Activated CD4-positive, alpha-beta T cell treated with anti-CD3 and anti-CD28 coated beads for 4 hours (primary cell): ENCODE results near the gene ZNF443.
"Not testable (repeated sequence)": the region's sequence is repeated elsewhere in the genome, so short reads cannot be mapped to it uniquely, and the experiment has no call there.

Source experiments
- DNase-seq, 2 donors: peaks; one replicate each; pipeline ENCODE4 v3.0.0-alpha.2; 2020

ZNF443 gene

DNA sequence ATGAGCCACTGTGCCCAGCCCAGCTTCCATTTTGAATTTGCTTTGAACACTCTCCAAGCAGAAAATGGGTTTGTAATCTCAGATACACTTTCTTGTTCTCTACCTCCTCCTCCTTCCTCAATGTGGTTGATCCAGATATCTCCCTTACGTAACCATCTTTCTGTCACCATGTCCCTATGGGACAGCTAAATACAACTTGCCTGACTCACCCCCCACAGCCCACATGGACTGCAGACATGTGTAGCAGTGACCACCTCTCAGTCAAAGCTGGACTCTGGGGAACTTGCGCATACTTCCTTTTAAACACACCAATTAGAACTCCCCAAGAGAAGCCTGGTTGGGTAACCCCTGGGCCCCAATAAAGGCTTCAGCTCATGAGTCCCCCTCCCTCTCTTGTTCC, 28.9 kb downstream of the ZNF443 start:
- no peak for DNase-seq

DNA sequence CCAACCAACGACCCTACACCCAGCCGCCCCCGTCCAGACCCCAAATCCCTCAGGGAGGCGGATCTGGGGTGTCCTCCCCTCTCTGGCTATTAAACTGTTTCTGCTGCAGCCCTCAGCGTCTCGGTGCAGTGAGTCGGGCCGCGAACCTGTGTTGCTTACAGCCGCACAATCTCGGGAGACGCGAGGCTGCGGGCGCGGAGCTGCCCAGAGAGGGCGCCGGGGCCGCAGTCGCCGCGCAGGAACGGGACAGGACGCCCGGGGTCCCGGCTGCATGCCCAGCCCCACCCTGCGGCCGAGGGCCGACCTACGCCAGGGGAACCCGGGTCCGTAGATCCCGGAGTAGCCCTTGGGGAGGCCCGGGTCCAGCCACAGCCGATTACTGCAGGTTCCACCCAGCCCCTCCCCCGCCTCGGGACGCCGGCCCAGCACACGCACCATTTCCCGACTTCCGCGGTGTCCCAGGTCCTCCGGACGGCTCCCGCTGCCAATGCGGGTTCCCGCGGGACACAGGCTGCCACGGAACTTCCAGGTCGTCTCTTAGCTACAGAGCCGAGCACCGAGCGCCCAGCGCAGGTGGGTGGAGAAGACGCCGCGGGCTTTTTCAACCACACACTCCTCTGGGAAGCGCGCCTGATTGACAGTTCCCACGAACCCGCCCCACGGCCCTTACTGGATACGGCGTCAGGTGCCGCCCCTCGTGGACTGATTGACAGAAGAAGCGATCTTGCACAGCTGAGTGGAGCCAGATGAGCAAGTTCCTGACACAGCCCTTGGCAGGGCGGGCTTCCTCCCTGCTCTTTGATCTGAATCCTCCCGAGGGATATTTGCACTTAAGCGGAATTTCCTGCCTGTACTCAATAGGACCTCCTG, 40.0 kb downstream of the ZNF443 start, which contains the start of gene ZNF799:
Gene ZNF799, minus strand, starts transcription at position 639 of the 870 bp plus-strand sequence. Its CDS starts 201 bp downstream, at position 438.
- peak; percentile 80 to 81 for DNase-seq

DNA sequence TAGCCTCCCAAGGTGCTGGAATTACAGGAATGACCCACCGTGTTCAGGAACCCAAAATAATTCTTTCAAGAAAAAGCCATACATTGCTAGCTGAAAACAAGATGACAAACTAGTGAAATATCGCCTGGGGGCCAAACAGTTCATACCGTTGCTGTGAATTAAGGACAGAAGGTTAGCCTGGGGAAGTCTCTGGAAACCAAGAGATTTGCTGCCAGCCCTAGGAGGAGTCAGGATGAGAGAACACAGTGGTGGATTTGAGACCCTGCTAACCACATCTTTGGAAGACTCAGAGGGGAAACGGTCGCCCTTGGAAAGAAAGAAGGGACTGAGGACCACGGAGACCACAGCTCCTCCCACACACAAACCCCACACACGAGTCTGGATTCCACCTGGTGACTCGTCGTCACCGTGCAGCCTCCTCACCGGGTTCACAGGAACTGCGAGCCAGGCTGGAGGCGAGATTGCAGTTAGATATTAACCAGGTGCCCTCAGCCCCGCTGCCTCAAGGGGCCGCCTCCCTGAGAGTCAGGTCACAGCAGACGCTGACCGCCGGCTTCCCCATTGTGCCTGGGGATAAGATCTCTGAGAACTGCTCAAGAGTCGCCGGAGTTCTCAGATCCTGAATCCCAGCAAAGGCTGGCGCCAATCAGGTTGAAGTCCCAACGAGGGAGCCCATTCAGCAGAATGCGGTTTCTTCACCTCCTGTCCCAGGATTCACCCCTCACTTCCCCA, 40.8 kb downstream of the ZNF443 start:
- DNase-seq = peak; percentile 12 to 37

DNA sequence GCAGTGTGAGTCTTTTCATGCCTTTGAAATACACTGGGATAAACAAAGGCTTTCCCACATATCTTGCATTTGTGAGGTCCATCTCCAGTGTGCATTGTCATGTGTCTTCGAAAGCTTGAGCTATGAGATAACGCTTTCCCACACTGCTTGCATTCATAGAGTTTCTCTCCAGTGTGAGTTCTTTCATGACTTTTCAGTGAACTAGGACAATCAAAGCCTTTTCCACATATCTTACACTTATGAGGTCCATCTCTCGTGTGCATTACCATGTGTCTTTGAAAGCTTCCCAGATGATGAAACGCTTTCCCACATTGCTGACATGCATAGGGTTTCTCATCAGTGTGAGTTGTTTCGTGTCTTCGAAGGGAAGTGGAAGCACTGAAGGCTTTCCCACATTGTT, 49.7 kb downstream of the ZNF443 start:
- DNase-seq = not testable (repeated sequence)

DNA sequence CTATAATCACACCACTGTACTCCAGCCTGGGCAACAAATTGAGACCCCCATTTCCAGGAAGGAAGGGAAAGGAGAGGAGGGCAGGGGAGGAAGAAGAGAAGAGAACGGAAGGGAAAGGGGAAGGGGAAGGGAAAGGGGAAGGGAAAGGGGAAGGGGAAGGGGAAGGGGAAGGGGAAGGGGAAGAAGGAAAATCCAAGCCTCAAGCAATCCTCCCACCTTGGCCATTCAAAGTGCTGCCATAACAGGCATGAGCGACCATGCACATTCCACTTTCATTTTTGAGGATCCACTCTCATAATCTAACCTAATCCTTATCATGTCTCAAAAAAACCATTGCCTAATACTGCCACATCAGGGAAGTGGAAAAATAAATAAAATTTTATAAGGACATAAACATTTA, 54.5 kb downstream of the ZNF443 start:
- not testable (repeated sequence) for DNase-seq

DNA sequence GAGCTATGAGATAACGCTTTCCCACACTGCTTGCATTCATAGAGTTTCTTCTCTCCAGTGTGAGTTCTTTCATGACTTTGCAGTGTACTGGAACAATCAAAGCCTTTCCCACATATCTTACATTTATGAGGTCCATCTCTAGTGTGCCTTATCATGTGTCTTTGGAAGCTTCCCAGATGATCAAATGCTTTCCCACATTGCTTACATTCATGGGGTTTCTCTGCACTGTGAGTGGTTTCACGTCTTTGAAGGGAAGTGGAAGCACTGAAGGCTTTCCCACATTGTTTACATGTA, 60.4 kb downstream of the ZNF443 start:
- no peak for DNase-seq

DNA sequence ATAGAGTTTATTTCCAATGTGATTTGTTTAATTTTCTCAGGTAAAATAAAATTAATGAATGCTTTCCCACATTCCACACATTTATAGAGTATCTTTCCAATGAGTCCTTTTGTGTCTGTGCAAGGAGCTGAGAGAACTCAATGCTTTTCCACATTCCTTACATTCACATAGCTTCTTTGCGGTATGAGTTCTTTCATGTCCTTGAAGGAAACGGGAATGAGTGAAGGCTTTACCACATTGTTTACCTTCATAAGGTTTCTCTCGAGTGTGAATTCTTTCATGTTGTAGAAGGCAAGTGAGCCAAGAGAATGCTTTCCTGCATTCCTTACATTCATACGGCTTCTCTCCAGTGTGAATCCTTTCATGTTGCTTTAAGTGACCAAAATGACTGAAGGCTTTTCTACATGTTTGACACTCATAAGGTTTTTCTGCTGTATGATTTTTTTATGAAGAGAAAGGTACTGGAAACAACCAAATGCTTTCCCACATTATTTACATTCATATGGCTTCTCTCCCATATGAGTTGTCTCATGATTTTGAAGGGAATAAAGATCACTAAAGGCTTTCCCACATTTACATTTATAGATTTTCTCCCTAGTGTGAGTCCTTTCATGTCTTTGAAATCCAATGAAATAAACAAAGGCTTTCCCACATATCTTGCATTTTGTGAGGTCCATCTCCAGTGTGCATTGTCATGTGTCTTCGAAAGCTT, 60.9 kb downstream of the ZNF443 start:
- no peak for DNase-seq
